ENCODE data around the gene KRT77. TPM values are rescaled to one million over a fixed set of nuclear protein-coding genes. Genes with fewer than 3 reads are reported as not detected.

Gene KRT77
- total RNA-seq, 4 donors from 2014 or later: not detected

DNA sequence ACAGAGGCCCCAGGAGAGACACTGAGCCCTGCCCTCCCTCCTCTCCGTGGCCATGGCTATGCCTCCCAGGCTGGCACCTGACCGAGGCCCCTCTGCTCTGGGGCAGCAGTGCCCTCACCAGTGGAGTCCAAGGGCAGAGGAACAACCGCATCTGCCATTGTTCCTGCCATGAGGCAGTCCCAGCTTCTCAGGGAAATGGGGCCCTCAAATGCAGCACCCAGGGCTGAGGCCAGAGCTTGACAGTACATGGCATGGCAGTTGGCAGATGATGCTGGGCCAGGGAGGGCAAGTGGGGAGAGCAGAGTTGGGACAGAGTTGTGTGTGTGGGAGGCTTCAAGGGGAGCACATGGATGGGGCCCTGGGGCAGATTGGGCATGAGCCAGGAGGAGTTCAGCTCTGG, 21.1 kb upstream of the KRT77 start:
- Histone ChIP-seq H3K36me3 (no peaks in the 10 kb centered on the region), H3K27ac (no peak overlapping the region), H3K9me3 (no peaks in the 10 kb centered on the region), H3K4me1 (no peaks in the 10 kb centered on the region), H3K4me3 (no peak overlapping the region), H3K27me3 (no peaks in the 10 kb centered on the region)
- no peak for DNase-seq
- in situ Hi-C loops (cut with MboI; ENCODE audit: low pct_ligation_motif_present in 1 of 4, low pct_unique_long_range_greater_than_20kb in 1 of 4, low sequenced_read_pairs in 3 of 4): no loop called here
- intact Hi-C loops (cut with DNase I; ENCODE audit: low total_unique reads): no loop called here
- TF ChIP-seq EP300 (IDR thresholded peaks at IDR 0.05; ENCODE audit: low read depth) (no peak), POLR2AphosphoS5 (IDR thresholded peaks at IDR 0.05) (no peak), POLR2A (IDR thresholded peaks at IDR 0.05) (no peak)
- TF ChIP-seq, protein P1, sequence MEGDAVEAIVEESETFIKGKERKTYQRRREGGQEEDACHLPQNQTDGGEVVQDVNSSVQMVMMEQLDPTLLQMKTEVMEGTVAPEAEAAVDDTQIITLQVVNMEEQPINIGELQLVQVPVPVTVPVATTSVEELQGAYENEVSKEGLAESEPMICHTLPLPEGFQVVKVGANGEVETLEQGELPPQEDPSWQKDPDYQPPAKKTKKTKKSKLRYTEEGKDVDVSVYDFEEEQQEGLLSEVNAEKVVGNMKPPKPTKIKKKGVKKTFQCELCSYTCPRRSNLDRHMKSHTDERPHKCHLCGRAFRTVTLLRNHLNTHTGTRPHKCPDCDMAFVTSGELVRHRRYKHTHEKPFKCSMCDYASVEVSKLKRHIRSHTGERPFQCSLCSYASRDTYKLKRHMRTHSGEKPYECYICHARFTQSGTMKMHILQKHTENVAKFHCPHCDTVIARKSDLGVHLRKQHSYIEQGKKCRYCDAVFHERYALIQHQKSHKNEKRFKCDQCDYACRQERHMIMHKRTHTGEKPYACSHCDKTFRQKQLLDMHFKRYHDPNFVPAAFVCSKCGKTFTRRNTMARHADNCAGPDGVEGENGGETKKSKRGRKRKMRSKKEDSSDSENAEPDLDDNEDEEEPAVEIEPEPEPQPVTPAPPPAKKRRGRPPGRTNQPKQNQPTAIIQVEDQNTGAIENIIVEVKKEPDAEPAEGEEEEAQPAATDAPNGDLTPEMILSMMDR (IDR thresholded peaks at IDR 0.05): no peak
- 83% methylated on average over 3 of the region's 3 CpGs; no CpG with 5 or more reads in 1 of the 2 donors for WGBS, 2 donors (ENCODE audit: low coverage in 1 of 2)

DNA sequence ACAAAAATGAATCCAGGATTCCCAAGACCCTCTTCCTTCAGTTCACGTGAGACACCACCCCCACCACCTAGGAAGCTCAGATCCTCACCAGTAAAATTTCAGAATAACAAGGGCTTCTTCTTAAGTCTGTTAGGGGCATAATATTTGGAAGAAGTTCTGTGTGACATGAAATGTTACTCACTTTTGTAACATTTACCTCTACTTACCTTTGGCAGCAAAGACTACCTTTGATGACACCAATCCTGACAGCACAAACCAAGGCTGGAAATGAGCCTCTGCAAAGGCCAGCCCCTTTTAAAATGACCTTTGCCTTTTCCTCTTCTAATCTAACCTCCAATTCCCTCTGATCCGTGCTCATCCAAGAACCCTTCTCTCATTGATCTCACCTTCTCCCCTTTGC, 19.4 kb upstream of the KRT77 start:
- Histone ChIP-seq H3K4me3 (no peak overlapping the region), H3K36me3 (no peaks in the 10 kb centered on the region), H3K27ac (no peak overlapping the region), H3K9me3 (no peaks in the 10 kb centered on the region), H3K4me1 (no peaks in the 10 kb centered on the region), H3K27me3 (no peaks in the 10 kb centered on the region)
- intact Hi-C loops (cut with DNase I; ENCODE audit: low total_unique reads) (no loop called here), in situ Hi-C loops (cut with MboI; ENCODE audit: low pct_ligation_motif_present in 1 of 4, low pct_unique_long_range_greater_than_20kb in 1 of 4, low sequenced_read_pairs in 3 of 4) (no loop called here)
- 53% methylated on average over 2 of the region's 2 CpGs; no CpG with 5 or more reads in 1 of the 2 donors for WGBS, 2 donors (ENCODE audit: low coverage in 1 of 2)
- TF ChIP-seq EP300 (IDR thresholded peaks at IDR 0.05; ENCODE audit: low read depth) (no peak), POLR2AphosphoS5 (IDR thresholded peaks at IDR 0.05) (no peak), POLR2A (IDR thresholded peaks at IDR 0.05) (no peak)
- TF ChIP-seq, protein P1 (IDR thresholded peaks at IDR 0.05): no peak
- DNase-seq: no peak

DNA sequence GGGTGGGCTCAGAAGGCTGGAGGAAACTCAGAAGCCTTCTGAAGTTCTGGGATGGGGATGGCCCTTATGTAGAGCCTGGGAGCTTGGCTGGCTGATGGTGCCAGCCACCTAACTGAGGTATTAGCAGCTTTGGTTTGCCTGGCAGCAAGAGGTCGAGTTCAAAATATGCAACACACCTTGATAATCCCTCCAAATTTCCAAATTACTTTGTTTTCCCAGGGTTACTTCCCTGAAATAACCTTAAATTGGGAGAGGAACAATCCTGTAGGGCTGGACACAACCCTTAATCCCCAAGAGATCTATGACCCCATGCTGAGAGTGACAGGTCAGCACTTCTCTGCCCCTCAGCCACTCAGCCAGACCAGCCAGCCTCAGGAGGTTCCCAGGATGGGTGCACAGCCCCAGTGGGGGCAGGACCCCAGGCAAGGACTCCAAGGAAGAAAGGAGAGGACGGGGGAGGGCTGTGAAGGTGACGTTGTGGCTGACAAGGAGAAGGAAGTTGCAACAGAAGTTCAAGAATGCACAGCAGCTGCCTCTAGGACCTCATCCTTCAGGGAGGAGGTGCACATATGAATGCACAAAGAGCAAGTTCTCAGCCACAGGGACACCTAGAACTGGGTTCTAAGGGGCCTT, 18.6 kb upstream of the KRT77 start:
- no peaks in the 10 kb centered on the region for H3K4me1 ChIP-seq
- DNase-seq: no peak
- no peak overlapping the region for H3K4me3 ChIP-seq
- intact Hi-C loops (cut with DNase I; ENCODE audit: low total_unique reads) (no loop called here), in situ Hi-C loops (cut with MboI; ENCODE audit: low pct_ligation_motif_present in 1 of 4, low pct_unique_long_range_greater_than_20kb in 1 of 4, low sequenced_read_pairs in 3 of 4) (no loop called here)
- WGBS, 2 donors (ENCODE audit: low coverage in 1 of 2): 44% methylated on average over 3 of the region's 3 CpGs; no CpG with 5 or more reads in 1 of the 2 donors
- H3K9me3 ChIP-seq: no peaks in the 10 kb centered on the region
- H3K27me3 ChIP-seq: no peaks in the 10 kb centered on the region
- H3K27ac ChIP-seq: no peak overlapping the region
- H3K36me3 ChIP-seq: no peaks in the 10 kb centered on the region
- TF ChIP-seq EP300 (IDR thresholded peaks at IDR 0.05; ENCODE audit: low read depth): no peak

DNA sequence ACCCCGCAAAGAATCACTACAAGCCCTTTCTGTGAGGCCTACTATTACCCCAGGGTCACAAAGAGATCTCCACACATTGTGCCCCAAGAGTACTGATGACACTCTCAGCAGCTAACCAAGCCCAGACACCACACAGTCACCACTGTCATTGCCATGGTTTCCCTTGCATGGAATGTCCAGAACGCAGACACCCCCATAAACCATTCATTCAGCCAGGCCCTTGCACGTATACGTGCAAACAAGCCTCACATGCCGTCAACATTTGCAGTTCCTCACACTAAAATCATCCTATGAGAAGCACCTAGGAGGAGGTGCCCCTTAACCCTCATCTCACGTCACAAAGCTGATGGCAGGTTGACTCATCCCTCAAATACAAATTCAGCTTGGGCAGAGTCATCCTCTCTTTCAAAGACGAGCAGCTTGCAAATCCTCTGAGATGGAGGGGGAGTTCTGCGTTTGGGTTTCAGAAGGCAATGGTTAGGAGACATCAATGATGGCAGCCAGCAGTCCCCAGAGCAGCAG, 17.1 kb upstream of the KRT77 start:
- H3K27ac ChIP-seq: no peak overlapping the region
- intact Hi-C loops (cut with DNase I; ENCODE audit: low total_unique reads): no loop called here
- peaks cover 11% of the 10 kb centered on the region for H3K27me3 ChIP-seq
- no peaks in the 10 kb centered on the region for H3K9me3 ChIP-seq
- no peaks in the 10 kb centered on the region for H3K4me1 ChIP-seq
- in situ Hi-C loops (cut with MboI; ENCODE audit: low pct_ligation_motif_present in 1 of 4, low pct_unique_long_range_greater_than_20kb in 1 of 4, low sequenced_read_pairs in 3 of 4): no loop called here
- no peak for TF ChIP-seq POLR2AphosphoS5 (IDR thresholded peaks at IDR 0.05)
- TF ChIP-seq EP300 (IDR thresholded peaks at IDR 0.05; ENCODE audit: low read depth): no peak
- TF ChIP-seq POLR2A (IDR thresholded peaks at IDR 0.05): no peak
- TF ChIP-seq, protein P1 (IDR thresholded peaks at IDR 0.05): no peak
- 77% methylated on average over 8 of the region's 8 CpGs; no CpG with 5 or more reads in 1 of the 2 donors for WGBS, 2 donors (ENCODE audit: low coverage in 1 of 2)
- no peaks in the 10 kb centered on the region for H3K36me3 ChIP-seq
- no peak overlapping the region for H3K4me3 ChIP-seq
- DNase-seq: no peak

Measured in transverse colon (tissue), 4 donors.